Stimulated activated CD8-positive, alpha-beta memory T cell treated with anti-CD3 and anti-CD28 coated beads, Interleukin-15, amount 100 ng/mL, for 48 hours (primary cell): Measurements from ENCODE around the gene TTR.

Source experiments
- DNase-seq, 2 donors: peaks; one replicate each; pipeline ENCODE4 v3.0.0-alpha.2; 2020; ENCODE audit warnings: low read depth in 2 of 2

Gene TTR

GRCh38 chr18:31616586-31616985 is 24.9 kb downstream of the TTR start:
- no peak for DNase-seq

GRCh38 chr18:31617031-31617717 is 25.5 kb downstream of the TTR start:
- no peak for DNase-seq

- no peak for DNase-seq
Measured at GRCh38 chr18:31618801-31619200, 27.1 kb downstream of the TTR start.

GRCh38 chr18:31619291-31619690 is 27.6 kb downstream of the TTR start:
- no peak for DNase-seq

- DNase-seq: no peak
Measured at GRCh38 chr18:31624892-31625640, 33.4 kb downstream of the TTR start.

- DNase-seq: no peak
Measured at GRCh38 chr18:31626409-31626808, 34.7 kb downstream of the TTR start.

- no peak for DNase-seq
Measured at GRCh38 chr18:31630549-31630948, 38.9 kb downstream of the TTR start.

GRCh38 chr18:31631526-31631925 is 39.8 kb downstream of the TTR start:
- DNase-seq: no peak

- DNase-seq: no peak
Measured at GRCh38 chr18:31632356-31632755, 40.7 kb downstream of the TTR start.

- no peak for DNase-seq
Measured at GRCh38 chr18:31633392-31634330, 42.0 kb downstream of the TTR start.

- no peak for DNase-seq
Measured at GRCh38 chr18:31634331-31634713, 42.6 kb downstream of the TTR start.

GRCh38 chr18:31636387-31636786 is 44.7 kb downstream of the TTR start:
- DNase-seq: no peak

GRCh38 chr18:31637445-31637844 is 45.8 kb downstream of the TTR start:
- no peak for DNase-seq

- no peak for DNase-seq
Measured at GRCh38 chr18:31643003-31643402, 51.3 kb downstream of the TTR start.

GRCh38 chr18:31645411-31645810 is 53.7 kb downstream of the TTR start:
- DNase-seq: no peak

- DNase-seq: no peak
Measured at GRCh38 chr18:31646332-31647126, 54.9 kb downstream of the TTR start.

GRCh38 chr18:31647127-31647753 is 55.6 kb downstream of the TTR start:
- no peak for DNase-seq
